Endodermal cell (in vitro differentiated cells): Measurements from ENCODE around the gene PALM3. TPM values are rescaled to one million over a fixed set of nuclear protein-coding genes. Genes with fewer than 3 reads are reported as not detected.

Experiments
- DNase-seq: peaks from one replicate; pipeline ENCODE4 v3.0.0-alpha.2; 2017
- H3K27ac ChIP-seq: 2 replicates; pipeline ENCODE4 v1.5.1; 2013; ENCODE audit warnings: mild to moderate bottlenecking, low read depth, low read length, moderate library complexity
- H3K27me3 ChIP-seq: 2 replicates; pipeline ENCODE4 v1.6.1; 2013; ENCODE audit warnings: mild to moderate bottlenecking, low read length, moderate library complexity; ENCODE audit not compliant: insufficient read depth, control insufficient read depth, poor library complexity, severe bottlenecking
- H3K36me3 ChIP-seq: 2 replicates; pipeline ENCODE4 v1.7.0; 2013; ENCODE audit warnings: mild to moderate bottlenecking, low read length, moderate library complexity; ENCODE audit not compliant: control insufficient read depth, insufficient read depth
- H3K4me1 ChIP-seq: one replicate; pipeline ENCODE4 v1.7.0; 2013; ENCODE audit warnings: low read length; ENCODE audit not compliant: control insufficient read depth, insufficient read depth
- H3K4me3 ChIP-seq: 2 replicates; pipeline ENCODE4 v1.5.1; 2013; ENCODE audit warnings: mild to moderate bottlenecking, low read length, moderate library complexity
- H3K9ac ChIP-seq: 2 replicates; pipeline ENCODE4 v1.6.1; 2013; ENCODE audit warnings: mild to moderate bottlenecking, low read length, moderate library complexity; ENCODE audit not compliant: poor library complexity, severe bottlenecking; ENCODE audit errors: extremely low read depth
- H3K9me3 ChIP-seq: 2 replicates; pipeline ENCODE4 v1.6.1; 2013; ENCODE audit warnings: mild to moderate bottlenecking, low read length, moderate library complexity; ENCODE audit not compliant: control insufficient read depth
- H3K27ac Mint-ChIP-seq: 2 replicates; pipeline ENCODE4 v1.8.0; 2020; ENCODE audit warnings: mixed read lengths
- H3K27me3 Mint-ChIP-seq: 2 replicates; pipeline ENCODE4 v1.8.0; 2021; ENCODE audit warnings: mild to moderate bottlenecking, mixed read lengths; ENCODE audit not compliant: insufficient read depth
- H3K36me3 Mint-ChIP-seq: 2 replicates; pipeline ENCODE4 v1.8.0; 2020; ENCODE audit warnings: low read depth, mixed read lengths
- H3K4me1 Mint-ChIP-seq: 2 replicates; pipeline ENCODE4 v1.8.0; 2020; ENCODE audit warnings: mixed read lengths
- H3K4me3 Mint-ChIP-seq: 2 replicates; pipeline ENCODE4 v1.8.0; 2020; ENCODE audit warnings: mild to moderate bottlenecking, moderate library complexity, mixed read lengths
- H3K9me3 Mint-ChIP-seq: 2 replicates; pipeline ENCODE4 v1.8.0; 2020; ENCODE audit warnings: mild to moderate bottlenecking, mixed read lengths
- whole genome bisulfite sequencing, 2 experiments: methylation state at CpG; one replicate each; pipeline versions ENCODE4 v1.1.5 to v1.1.7; 2013; ENCODE audit warnings: missing lambda C conversion rate in 2 of 2, mixed read lengths in 1 of 2; ENCODE audit not compliant: insufficient coverage in 1 of 2, insufficient read length in 1 of 2; 5-methylcytosine and 5-hydroxymethylcytosine counted together
- total RNA-seq, 2 donors: library from RNA; stranded (reverse); fragmentation: NEBNext Ultra II Directional in 1 of 2; extraction: Animal tissue kit (Norgen Biotek cat#: 25700) in 1 of 2; gene quantifications; 2 replicates in 1 of 2; 3 replicates in 1 of 2; pipeline ENCODE4 v1.2.1, GENCODE V29; 2021
- TF ChIP-seq, protein P1 (sequence below): fragments of 200-600 bp; sonication (generic); conservative IDR thresholded peaks from 2 replicates; pipeline ENCODE4 v1.5.0; 2021; ENCODE audit warnings: antibody characterized with exemption, mild to moderate bottlenecking

The PALM3 gene
- total RNA-seq, 2 donors from 2014 or later = 1.3 to 4.9 TPM

DNA sequence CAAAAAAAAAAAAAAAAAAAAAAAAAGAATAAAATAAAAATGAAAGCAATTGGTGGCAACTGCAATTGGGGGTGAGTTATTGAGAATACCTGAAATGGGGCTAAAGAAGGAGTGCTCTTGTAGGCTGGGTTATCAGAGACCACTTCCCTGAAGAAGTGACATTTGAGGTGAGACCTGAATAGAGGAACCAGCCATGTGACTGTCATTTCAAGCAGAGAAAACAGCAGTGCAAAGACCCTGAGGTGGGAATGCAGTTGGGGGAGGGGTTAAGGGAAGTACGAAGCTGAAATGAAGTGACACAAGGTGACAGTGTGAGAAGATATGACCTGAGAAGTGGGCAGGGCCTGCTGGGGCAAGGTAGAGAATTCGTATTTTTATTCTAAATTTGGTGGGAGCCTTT is 4.3 kb upstream of the PALM3 start:
- no peaks in the 10 kb centered on the region for H3K9me3 Mint-ChIP-seq
- H3K36me3 Mint-ChIP-seq = no peaks in the 10 kb centered on the region
- no peak overlapping the region for H3K27ac ChIP-seq
- no peaks in the 10 kb centered on the region for H3K4me1 ChIP-seq
- no peak overlapping the region for H3K27ac Mint-ChIP-seq
- no peaks in the 10 kb centered on the region for H3K36me3 ChIP-seq
- H3K4me3 Mint-ChIP-seq = no peak overlapping the region
- TF ChIP-seq, protein P1, sequence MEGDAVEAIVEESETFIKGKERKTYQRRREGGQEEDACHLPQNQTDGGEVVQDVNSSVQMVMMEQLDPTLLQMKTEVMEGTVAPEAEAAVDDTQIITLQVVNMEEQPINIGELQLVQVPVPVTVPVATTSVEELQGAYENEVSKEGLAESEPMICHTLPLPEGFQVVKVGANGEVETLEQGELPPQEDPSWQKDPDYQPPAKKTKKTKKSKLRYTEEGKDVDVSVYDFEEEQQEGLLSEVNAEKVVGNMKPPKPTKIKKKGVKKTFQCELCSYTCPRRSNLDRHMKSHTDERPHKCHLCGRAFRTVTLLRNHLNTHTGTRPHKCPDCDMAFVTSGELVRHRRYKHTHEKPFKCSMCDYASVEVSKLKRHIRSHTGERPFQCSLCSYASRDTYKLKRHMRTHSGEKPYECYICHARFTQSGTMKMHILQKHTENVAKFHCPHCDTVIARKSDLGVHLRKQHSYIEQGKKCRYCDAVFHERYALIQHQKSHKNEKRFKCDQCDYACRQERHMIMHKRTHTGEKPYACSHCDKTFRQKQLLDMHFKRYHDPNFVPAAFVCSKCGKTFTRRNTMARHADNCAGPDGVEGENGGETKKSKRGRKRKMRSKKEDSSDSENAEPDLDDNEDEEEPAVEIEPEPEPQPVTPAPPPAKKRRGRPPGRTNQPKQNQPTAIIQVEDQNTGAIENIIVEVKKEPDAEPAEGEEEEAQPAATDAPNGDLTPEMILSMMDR = no peak
- no peak overlapping the region for H3K4me3 ChIP-seq
- no peak for DNase-seq
- H3K9me3 ChIP-seq = no peaks in the 10 kb centered on the region
- no peaks in the 10 kb centered on the region for H3K4me1 Mint-ChIP-seq
- no peaks in the 10 kb centered on the region for H3K27me3 ChIP-seq
- H3K9ac ChIP-seq = no peak overlapping the region
- 64% methylated on average over 2 of the region's 2 CpGs; no CpG with 5 or more reads in 1 of the 2 experiments for WGBS, 2 experiments
- peaks cover 13% of the 10 kb centered on the region for H3K27me3 Mint-ChIP-seq

DNA sequence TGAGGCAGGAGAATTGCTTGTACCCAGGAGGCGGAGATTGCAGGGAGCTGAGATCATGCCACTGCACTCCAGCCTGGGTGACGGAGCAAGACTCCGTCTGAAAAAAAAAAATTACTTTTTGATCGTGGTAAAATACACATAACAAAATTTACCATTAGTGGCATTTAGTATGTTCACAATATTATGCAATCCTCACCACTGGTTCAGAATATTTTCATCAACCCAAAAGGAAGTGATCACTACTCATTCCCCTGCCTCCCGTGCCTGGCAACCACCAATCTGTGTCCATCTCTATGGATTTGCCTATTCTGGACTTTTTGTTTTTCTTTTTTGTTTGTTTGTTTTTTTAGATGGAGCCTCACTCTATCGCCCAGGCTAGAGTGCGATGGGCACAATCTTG is 1.2 kb upstream of the PALM3 start:
- TF ChIP-seq, protein P1 = no peak
- Histone ChIP-seq H3K9me3 (no peaks in the 10 kb centered on the region), H3K36me3 (no peaks in the 10 kb centered on the region), H3K4me1 (no peaks in the 10 kb centered on the region), H3K27me3 (peaks cover 16% of the 10 kb centered on the region), H3K4me3 (no peak overlapping the region), H3K27ac (no peak overlapping the region), H3K9ac (no peak overlapping the region)
- DNase-seq = no peak
- no peak overlapping the region for H3K27ac Mint-ChIP-seq
- no peaks in the 10 kb centered on the region for H3K36me3 Mint-ChIP-seq
- peaks cover 26% of the 10 kb centered on the region for H3K27me3 Mint-ChIP-seq
- H3K9me3 Mint-ChIP-seq = no peaks in the 10 kb centered on the region
- no peak overlapping the region for H3K4me3 Mint-ChIP-seq
- WGBS, 2 experiments = 92 to 94% methylated on average over 7 of the region's 7 CpGs
- H3K4me1 Mint-ChIP-seq = no peaks in the 10 kb centered on the region

DNA sequence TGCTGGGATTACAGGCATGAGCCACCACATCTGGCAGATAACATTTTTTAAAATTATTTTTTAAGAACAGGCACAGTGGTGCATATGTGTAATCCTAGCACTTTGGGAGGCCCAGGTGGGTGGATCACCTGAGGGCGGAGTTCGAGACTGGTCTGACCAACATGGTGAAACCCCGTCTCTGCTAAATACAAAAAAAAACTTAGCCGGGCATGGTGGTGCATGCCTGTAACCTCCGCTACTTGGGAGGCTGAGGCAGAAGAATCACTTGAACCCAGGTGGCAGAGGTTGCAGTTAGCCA is 631 bp upstream of the PALM3 start:
- 92 to 93% methylated on average over 5 of the region's 5 CpGs for WGBS, 2 experiments
- no peaks in the 10 kb centered on the region for H3K36me3 ChIP-seq
- no peaks in the 10 kb centered on the region for H3K9me3 ChIP-seq
- no peak overlapping the region for H3K4me3 ChIP-seq
- Mint-ChIP-seq H3K9me3 (no peaks in the 10 kb centered on the region), H3K27me3 (peaks cover 32% of the 10 kb centered on the region), H3K36me3 (no peaks in the 10 kb centered on the region), H3K4me1 (no peaks in the 10 kb centered on the region), H3K27ac (no peak overlapping the region), H3K4me3 (no peak overlapping the region)
- H3K9ac ChIP-seq = no peak overlapping the region
- H3K27me3 ChIP-seq = peaks cover 22% of the 10 kb centered on the region
- TF ChIP-seq, protein P1 = no peak
- no peaks in the 10 kb centered on the region for H3K4me1 ChIP-seq
- H3K27ac ChIP-seq = no peak overlapping the region
- DNase-seq = no peak
